ENCODE results near the gene IFT88.

Gene IFT88

DNA sequence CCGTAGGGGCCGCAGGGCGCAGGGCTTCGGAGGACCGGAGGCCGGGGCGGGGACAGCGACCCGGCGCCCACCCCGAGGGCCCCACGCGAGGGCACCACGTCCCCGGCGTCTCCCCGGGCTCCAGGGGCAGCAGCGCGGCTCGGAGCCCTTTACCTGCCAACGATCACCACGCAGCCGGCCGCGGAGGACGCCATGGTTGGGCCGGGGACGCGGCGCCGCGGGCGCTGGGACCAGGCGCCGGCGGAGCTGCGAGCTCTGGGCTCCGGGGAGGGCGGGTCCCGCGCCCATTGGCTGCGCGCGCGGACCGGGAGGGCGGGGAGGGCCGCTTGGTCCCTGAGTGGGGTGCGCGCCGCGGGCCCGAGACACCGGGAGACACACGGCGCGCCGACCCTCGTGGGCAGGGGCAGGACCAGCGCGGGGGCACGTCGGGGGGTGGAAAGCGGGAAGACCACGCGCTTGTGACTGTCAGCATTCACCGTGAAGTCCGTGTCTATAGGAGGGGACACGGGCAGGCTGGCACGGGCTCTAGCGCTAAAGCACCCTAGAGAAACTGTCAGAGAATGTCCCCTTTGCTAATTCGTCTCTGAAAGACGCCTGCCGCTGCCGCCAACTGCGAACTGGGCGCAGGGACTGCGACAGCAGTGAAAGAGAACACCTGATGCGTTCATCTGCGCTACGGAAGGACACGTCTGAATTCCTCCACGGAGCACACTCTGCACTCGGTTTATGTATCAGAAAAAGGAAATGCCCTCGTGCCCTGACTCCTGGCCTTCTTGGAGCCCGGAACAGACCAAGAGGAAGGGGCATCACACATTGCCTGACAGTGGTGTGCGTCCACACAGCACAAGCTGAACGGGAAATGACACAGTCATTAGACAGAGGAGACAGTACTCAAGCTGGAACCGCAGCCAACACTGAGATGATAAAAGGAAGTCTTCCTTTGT lies 41.1 kb upstream of the IFT88 start, which contains the start of gene CRYL1 (continued):
- TF ChIP-seq PRDM2 (tag by site-specific recombination; IDR thresholded peaks at IDR 0.05; ENCODE audit: borderline replicate concordance) (no peak), WT1 (tag by site-specific recombination; IDR thresholded peaks at IDR 0.05) (no peak), ZNF133 (tag by site-specific recombination; IDR thresholded peaks at IDR 0.05) (no peak), ZNF221 (tag by site-specific recombination; IDR thresholded peaks at IDR 0.05; ENCODE audit: borderline replicate concordance) (no peak), ZNF843 (tag by site-specific recombination; IDR thresholded peaks at IDR 0.05) (0 out of 2 replicates have a peak, but pooled peaks have one; percentile 49), ZSCAN30 (tag by site-specific recombination; IDR thresholded peaks at IDR 0.05) (no peak), KLF10 (tag by site-specific recombination; IDR thresholded peaks at IDR 0.05) (peak; percentile 66; the same call in 1 of the 2 replicates), ZNF830 (tag by site-specific recombination; IDR thresholded peaks at IDR 0.05; ENCODE audit: low read depth) (no peak), ZNF239 (tag by site-specific recombination; IDR thresholded peaks at IDR 0.05) (no peak), ZNF530 (tag by site-specific recombination; IDR thresholded peaks at IDR 0.05; ENCODE audit: low read depth) (no peak), GFI1B (tag by site-specific recombination; IDR thresholded peaks at IDR 0.05) (no peak), PRDM1 (tag by site-specific recombination; IDR thresholded peaks at IDR 0.05) (peak; percentile 5; the same call in 1 of the 2 replicates), ZNF677 (tag by site-specific recombination; IDR thresholded peaks at IDR 0.05) (no peak), MZF1 (tag by site-specific recombination; IDR thresholded peaks at IDR 0.05; ENCODE audit: borderline replicate concordance) (no peak), ZNF701 (tag by site-specific recombination; IDR thresholded peaks at IDR 0.05) (no peak), ZNF175 (tag by site-specific recombination; IDR thresholded peaks at IDR 0.05) (no peak), KLF1 (tag by site-specific recombination; IDR thresholded peaks at IDR 0.05) (no peak), ZBTB48 (tag by site-specific recombination; IDR thresholded peaks at IDR 0.05) (peak; percentile 78; the same call in 1 of the 2 replicates), ZNF654 (tag by site-specific recombination; IDR thresholded peaks at IDR 0.05; ENCODE audit: low read depth) (no peak), ZNF433 (tag by site-specific recombination; IDR thresholded peaks at IDR 0.05; ENCODE audit: low read depth) (no peak), ZFP37 (tag by site-specific recombination; IDR thresholded peaks at IDR 0.05) (no peak)
- TF ChIP-seq, protein P1, sequence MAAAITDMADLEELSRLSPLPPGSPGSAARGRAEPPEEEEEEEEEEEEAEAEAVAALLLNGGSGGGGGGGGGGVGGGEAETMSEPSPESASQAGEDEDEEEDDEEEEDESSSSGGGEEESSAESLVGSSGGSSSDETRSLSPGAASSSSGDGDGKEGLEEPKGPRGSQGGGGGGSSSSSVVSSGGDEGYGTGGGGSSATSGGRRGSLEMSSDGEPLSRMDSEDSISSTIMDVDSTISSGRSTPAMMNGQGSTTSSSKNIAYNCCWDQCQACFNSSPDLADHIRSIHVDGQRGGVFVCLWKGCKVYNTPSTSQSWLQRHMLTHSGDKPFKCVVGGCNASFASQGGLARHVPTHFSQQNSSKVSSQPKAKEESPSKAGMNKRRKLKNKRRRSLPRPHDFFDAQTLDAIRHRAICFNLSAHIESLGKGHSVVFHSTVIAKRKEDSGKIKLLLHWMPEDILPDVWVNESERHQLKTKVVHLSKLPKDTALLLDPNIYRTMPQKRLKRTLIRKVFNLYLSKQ (tag by site-specific recombination; IDR thresholded peaks at IDR 0.05; ENCODE audit: borderline replicate concordance), result no peak
- TF ChIP-seq, protein P2, sequence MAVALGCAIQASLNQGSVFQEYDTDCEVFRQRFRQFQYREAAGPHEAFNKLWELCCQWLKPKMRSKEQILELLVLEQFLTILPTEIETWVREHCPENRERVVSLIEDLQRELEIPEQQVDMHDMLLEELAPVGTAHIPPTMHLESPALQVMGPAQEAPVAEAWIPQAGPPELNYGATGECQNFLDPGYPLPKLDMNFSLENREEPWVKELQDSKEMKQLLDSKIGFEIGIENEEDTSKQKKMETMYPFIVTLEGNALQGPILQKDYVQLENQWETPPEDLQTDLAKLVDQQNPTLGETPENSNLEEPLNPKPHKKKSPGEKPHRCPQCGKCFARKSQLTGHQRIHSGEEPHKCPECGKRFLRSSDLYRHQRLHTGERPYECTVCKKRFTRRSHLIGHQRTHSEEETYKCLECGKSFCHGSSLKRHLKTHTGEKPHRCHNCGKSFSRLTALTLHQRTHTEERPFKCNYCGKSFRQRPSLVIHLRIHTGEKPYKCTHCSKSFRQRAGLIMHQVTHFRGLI (tag by site-specific recombination; IDR thresholded peaks at IDR 0.05), result no peak
- TF ChIP-seq, protein P3, sequence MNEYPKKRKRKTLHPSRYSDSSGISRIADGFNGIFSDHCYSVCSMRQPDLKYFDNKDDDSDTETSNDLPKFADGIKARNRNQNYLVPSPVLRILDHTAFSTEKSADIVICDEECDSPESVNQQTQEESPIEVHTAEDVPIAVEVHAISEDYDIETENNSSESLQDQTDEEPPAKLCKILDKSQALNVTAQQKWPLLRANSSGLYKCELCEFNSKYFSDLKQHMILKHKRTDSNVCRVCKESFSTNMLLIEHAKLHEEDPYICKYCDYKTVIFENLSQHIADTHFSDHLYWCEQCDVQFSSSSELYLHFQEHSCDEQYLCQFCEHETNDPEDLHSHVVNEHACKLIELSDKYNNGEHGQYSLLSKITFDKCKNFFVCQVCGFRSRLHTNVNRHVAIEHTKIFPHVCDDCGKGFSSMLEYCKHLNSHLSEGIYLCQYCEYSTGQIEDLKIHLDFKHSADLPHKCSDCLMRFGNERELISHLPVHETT (tag by site-specific recombination; IDR thresholded peaks at IDR 0.05), result no peak
- TF ChIP-seq, protein P4, sequence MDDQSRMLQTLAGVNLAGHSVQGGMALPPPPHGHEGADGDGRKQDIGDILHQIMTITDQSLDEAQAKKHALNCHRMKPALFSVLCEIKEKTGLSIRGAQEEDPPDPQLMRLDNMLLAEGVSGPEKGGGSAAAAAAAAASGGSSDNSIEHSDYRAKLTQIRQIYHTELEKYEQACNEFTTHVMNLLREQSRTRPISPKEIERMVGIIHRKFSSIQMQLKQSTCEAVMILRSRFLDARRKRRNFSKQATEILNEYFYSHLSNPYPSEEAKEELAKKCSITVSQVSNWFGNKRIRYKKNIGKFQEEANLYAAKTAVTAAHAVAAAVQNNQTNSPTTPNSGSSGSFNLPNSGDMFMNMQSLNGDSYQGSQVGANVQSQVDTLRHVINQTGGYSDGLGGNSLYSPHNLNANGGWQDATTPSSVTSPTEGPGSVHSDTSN (CRISPR knock-in tag; IDR thresholded peaks at IDR 0.05), result 0 out of 2 replicates have a peak, but pooled peaks have one; percentile 34
- TF ChIP-seq, protein P5, sequence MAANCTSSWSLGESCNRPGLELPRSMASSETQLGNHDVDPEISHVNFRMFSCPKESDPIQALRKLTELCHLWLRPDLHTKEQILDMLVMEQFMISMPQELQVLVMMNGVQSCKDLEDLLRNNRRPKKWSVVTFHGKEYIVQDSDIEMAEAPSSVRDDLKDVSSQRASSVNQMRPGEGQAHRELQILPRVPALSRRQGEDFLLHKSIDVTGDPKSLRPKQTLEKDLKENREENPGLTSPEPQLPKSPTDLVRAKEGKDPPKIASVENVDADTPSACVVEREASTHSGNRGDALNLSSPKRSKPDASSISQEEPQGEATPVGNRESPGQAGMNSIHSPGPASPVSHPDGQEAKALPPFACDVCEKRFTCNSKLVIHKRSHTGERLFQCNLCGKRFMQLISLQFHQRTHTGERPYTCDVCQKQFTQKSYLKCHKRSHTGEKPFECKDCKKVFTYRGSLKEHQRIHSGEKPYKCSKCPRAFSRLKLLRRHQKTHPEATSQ (tag by site-specific recombination; IDR thresholded peaks at IDR 0.05), result no peak
